ENCODE results near the gene ABHD8.

Gene ABHD8, protein sequence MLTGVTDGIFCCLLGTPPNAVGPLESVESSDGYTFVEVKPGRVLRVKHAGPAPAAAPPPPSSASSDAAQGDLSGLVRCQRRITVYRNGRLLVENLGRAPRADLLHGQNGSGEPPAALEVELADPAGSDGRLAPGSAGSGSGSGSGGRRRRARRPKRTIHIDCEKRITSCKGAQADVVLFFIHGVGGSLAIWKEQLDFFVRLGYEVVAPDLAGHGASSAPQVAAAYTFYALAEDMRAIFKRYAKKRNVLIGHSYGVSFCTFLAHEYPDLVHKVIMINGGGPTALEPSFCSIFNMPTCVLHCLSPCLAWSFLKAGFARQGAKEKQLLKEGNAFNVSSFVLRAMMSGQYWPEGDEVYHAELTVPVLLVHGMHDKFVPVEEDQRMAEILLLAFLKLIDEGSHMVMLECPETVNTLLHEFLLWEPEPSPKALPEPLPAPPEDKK

DNA sequence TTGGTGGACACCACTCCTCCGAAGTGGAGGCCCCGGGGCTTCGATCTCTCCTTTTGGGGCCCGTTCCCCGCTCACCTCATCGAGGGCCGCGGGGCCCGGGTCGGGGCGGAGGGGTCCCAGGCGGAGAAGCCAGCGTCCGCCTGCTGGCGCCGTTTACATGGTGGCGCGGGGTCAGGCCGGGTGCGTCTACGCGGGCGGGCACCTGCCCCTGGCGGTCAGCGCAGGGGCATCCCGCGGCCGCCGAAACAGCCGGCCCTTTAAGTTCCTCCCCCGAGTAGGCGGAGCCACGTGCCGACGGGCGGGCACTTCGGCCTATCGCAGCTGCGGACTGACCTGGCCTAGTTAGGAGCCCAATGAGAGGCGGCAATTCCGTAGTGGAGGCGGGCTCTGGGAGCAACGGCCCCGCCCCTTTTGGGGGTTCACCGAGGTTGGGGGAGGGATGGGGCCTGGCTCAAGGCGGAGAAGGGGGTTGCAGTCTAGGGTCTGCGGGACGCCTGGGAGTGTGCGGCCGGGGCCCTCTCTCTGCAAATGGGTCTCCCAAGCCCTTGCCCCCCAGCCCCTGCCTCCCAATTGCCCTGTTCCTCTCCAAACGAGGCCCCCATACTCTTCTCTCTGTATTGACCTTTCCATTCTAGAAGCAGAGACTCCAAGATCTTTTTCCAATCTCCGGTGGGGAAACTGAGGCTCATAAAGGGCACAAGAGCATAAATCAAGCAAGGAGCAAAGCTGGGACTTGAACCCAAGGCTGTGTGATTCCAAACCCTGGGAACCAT is at the start of gene ABHD8:
Gene ABHD8 (minus strand): TSS at position 259 of the 773 bp plus-strand sequence. CDS start 1,809 bp downstream, outside the sequence.
- 0 out of 2 replicates have a peak, but pooled peaks cover under 1% of the 10 kb centered on the region for H3K9me3 ChIP-seq (ENCODE audit: low read depth, low read length)
- H3K4me3 ChIP-seq = peak within 1 kb of the TSS; percentile 95
- peak within 1 kb of the TSS; percentile 83 for H3K9ac ChIP-seq (ENCODE audit: insufficient read length)
- H3K27ac ChIP-seq = no peak within 1 kb of the TSS
- TF ChIP-seq FOXP2 (optimal IDR thresholded peaks at IDR 0.05; ENCODE audit: control extremely low read depth, extremely low read length, insufficient read depth) = no peak
- peak; percentile 40; the same call in 1 of the 2 replicates for TF ChIP-seq POLR2AphosphoS5 (IDR thresholded peaks at IDR 0.05; ENCODE audit: borderline replicate concordance, low read depth, low read length)
- DNase-seq (ENCODE audit: low read depth, low spot score) = peak; percentile 57
- H3K36me3 ChIP-seq (ENCODE audit: insufficient read depth, low read length) = peaks cover 7% of the 10 kb centered on the region

DNA sequence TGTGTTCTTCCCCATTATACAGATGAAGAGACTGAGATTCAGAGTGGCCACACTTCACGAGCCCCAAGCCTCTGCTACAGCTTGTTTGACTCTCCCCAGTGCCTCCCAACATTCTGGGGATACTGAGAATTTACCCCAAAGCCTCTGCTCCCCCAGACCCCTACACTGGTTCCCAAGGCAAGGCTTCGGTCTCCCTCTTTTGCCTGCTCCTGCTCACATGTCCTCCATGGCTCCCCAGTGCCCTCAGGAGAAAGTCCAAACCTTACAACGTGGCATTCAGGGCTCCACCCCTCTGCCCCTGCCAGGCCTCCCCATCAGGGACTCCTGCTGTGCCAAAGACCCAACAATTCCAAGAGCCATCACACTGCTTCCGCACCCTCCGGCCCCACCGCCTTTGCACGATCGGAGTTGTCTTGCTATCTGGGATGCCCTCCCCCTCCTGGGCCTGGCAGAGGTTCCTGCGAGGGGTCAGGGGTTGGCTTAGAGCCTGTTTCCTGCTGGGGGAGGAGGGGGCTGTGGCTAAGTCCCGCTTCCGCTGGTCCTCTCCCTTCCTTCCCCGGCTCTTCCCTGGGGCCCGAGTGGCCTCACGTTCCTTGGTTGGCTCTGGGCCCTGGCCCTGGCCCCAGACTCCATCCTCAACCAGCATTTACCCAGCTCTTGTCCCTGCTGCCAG is 49.5 kb upstream of the ABHD8 start:
- no peaks in the 10 kb centered on the region for H3K36me3 ChIP-seq (ENCODE audit: insufficient read depth, low read length)
- DNase-seq (ENCODE audit: low read depth, low spot score) = no peak
- no peak for TF ChIP-seq EZH2 (IDR thresholded peaks at IDR 0.05)
- TF ChIP-seq FOXP2 (optimal IDR thresholded peaks at IDR 0.05; ENCODE audit: control extremely low read depth, extremely low read length, insufficient read depth) = no peak
- TF ChIP-seq POLR2AphosphoS5 (IDR thresholded peaks at IDR 0.05; ENCODE audit: borderline replicate concordance, low read depth, low read length) = no peak
- H3K27ac ChIP-seq = no peak overlapping the region
- H3K4me3 ChIP-seq = no peak overlapping the region
- H3K9me3 ChIP-seq (ENCODE audit: low read depth, low read length) = no peaks in the 10 kb centered on the region
- no peak overlapping the region for H3K9ac ChIP-seq (ENCODE audit: insufficient read length)

DNA sequence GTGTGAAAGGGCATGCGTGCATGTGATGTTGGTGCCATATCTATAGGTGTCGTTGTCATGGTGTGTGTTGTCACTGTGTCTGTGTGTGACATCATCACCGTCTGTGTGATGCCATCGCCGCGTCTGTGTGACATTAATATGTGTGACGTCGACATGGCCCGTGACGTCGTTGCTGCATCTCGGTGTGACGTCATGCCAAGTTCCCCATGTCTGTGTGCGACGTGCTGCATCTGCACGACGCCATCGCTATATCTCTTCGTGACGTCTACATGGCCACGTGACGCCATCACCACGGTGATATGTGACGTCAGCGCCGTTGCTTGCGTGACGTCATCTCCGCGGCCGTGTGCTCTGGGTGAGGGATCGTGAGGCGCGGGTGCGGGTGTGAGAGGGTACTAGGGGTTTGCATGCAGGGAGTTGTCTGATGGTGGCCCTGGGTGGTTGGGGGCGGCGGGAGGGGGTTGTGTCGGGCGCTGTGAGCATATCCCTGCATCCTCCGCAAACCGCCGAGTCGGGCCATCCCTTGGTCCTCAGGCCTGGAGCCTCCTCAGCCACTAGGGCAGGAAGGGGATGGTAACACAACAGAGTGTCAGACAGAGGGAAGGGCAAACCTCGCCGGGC is 48.7 kb upstream of the ABHD8 start:
- Histone ChIP-seq H3K4me3 (no peak overlapping the region), H3K9ac (ENCODE audit: insufficient read length) (no peak overlapping the region), H3K36me3 (ENCODE audit: insufficient read depth, low read length) (no peaks in the 10 kb centered on the region), H3K9me3 (ENCODE audit: low read depth, low read length) (no peaks in the 10 kb centered on the region), H3K27ac (no peak overlapping the region)
- TF ChIP-seq POLR2AphosphoS5 (IDR thresholded peaks at IDR 0.05; ENCODE audit: borderline replicate concordance, low read depth, low read length) = no peak
- TF ChIP-seq FOXP2 (optimal IDR thresholded peaks at IDR 0.05; ENCODE audit: control extremely low read depth, extremely low read length, insufficient read depth) = no peak
- no peak for TF ChIP-seq EZH2 (IDR thresholded peaks at IDR 0.05)
- DNase-seq (ENCODE audit: low read depth, low spot score) = no peak

DNA sequence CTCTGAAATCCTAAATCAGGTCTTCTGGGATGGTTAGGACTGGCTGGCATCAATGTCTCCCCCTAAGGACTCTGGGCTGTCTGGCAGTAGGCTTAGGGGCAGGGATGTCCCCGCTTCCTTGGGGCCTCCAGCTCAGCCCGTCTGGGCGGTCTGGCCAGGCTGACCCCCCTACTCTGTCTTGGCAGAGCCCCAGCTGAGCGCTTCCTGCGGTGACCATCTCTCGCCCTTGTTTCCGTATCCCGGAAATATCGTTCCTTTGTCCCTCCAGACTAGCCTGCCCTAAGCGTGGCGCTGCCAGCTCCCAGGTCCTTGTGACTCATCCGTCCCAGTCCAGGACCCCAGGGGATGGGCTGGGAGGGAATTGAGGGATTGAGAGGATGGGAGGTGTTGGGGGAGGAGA is 45.5 kb upstream of the ABHD8 start:
- H3K36me3 ChIP-seq (ENCODE audit: insufficient read depth, low read length) = no peaks in the 10 kb centered on the region
- H3K27ac ChIP-seq = no peak overlapping the region
- DNase-seq (ENCODE audit: low read depth, low spot score) = no peak
- H3K9ac ChIP-seq (ENCODE audit: insufficient read length) = no peak overlapping the region
- TF ChIP-seq EZH2 (IDR thresholded peaks at IDR 0.05) (no peak), FOXP2 (optimal IDR thresholded peaks at IDR 0.05; ENCODE audit: control extremely low read depth, extremely low read length, insufficient read depth) (no peak), POLR2AphosphoS5 (IDR thresholded peaks at IDR 0.05; ENCODE audit: borderline replicate concordance, low read depth, low read length) (no peak)
- H3K9me3 ChIP-seq (ENCODE audit: low read depth, low read length) = no peaks in the 10 kb centered on the region
- H3K4me3 ChIP-seq = no peak overlapping the region

DNA sequence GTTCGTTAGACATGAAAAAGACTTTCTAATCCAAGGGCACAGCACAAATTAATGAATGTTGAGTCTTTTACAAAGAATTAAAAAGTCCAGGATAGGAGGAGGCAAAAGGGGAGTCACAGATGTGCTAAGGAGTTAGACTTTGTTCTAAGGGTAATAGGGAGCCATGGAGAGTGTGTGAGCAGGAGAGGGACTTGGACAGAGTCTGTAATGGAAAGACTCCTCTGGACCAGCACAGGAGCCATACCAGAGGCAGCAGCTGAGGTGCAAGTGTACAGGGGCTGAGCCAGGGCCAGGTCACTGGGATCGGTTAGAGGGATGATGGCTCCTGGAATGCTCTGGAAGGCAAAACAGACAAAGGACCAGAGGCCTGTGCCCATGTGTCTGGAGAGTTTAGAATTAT is 44.7 kb upstream of the ABHD8 start:
- TF ChIP-seq FOXP2 (optimal IDR thresholded peaks at IDR 0.05; ENCODE audit: control extremely low read depth, extremely low read length, insufficient read depth) (no peak), EZH2 (IDR thresholded peaks at IDR 0.05) (no peak), POLR2AphosphoS5 (IDR thresholded peaks at IDR 0.05; ENCODE audit: borderline replicate concordance, low read depth, low read length) (no peak)
- DNase-seq (ENCODE audit: low read depth, low spot score) = no peak
- Histone ChIP-seq H3K36me3 (ENCODE audit: insufficient read depth, low read length) (no peaks in the 10 kb centered on the region), H3K27ac (no peak overlapping the region), H3K9me3 (ENCODE audit: low read depth, low read length) (no peaks in the 10 kb centered on the region), H3K4me3 (no peak overlapping the region), H3K9ac (ENCODE audit: insufficient read length) (no peak overlapping the region)

DNA sequence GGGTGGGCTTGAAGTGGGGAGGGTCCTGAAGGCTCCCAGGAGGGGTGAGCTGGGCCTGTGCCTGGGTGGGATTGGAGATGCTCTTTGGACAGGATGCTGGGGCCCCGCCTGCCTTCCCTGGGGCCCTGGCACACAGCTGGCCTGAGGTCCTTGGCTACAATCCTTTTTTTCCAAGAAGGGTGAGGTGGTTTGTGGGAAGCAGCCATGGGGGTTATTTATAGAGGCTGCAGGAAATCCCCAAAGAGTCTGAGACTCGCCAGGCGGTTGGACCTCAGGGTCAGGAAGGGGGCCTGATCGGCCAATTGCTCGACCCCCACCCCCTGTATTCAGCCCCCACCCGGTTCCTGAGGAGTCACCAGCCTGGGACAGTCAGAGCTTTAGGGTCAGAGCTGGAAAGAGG is 44.1 kb upstream of the ABHD8 start:
- no peaks in the 10 kb centered on the region for H3K36me3 ChIP-seq (ENCODE audit: insufficient read depth, low read length)
- TF ChIP-seq FOXP2 (optimal IDR thresholded peaks at IDR 0.05; ENCODE audit: control extremely low read depth, extremely low read length, insufficient read depth) (no peak), POLR2AphosphoS5 (IDR thresholded peaks at IDR 0.05; ENCODE audit: borderline replicate concordance, low read depth, low read length) (no peak), EZH2 (IDR thresholded peaks at IDR 0.05) (no peak)
- no peak overlapping the region for H3K27ac ChIP-seq
- H3K4me3 ChIP-seq = no peak overlapping the region
- H3K9ac ChIP-seq (ENCODE audit: insufficient read length) = no peak overlapping the region
- no peak for DNase-seq (ENCODE audit: low read depth, low spot score)
- H3K9me3 ChIP-seq (ENCODE audit: low read depth, low read length) = no peaks in the 10 kb centered on the region

DNA sequence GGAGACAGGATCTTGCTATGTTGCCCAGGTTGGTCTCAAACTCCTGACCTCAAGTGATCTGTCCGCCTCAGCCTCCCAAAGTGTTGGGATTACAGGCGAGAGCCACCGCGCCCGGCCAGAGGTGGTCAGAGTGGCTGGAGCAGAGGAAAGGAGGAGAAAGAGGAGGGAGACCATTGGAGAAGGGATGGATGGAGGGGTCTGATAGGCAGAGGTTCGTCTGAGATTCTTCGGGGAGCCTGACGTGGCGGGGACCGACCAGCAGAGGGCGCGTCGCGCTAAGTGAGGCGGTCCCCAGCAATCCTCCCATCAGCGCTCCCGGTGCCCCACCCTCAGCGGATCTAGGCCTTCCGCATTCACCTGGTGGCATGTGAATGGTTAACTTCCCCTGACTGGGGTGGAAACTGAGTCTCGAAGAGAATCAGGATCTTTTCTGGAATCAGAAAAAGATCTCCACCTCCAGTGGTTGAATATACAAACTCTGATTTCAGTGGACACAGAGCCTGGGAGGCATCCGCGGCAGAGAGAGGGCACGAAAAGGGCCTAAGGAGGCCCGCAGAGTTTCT is 43.0 kb upstream of the ABHD8 start:
- no peak for DNase-seq (ENCODE audit: low read depth, low spot score)
- no peak overlapping the region for H3K27ac ChIP-seq
- H3K9me3 ChIP-seq (ENCODE audit: low read depth, low read length) = no peaks in the 10 kb centered on the region

More for the DNA sequence above, 43.0 kb upstream of the ABHD8 start:
- Histone ChIP-seq H3K9ac (ENCODE audit: insufficient read length) (no peak overlapping the region), H3K4me3 (no peak overlapping the region), H3K36me3 (ENCODE audit: insufficient read depth, low read length) (no peaks in the 10 kb centered on the region; the same call in 1 of the 2 replicates)
- no peak for TF ChIP-seq POLR2AphosphoS5 (IDR thresholded peaks at IDR 0.05; ENCODE audit: borderline replicate concordance, low read depth, low read length)
- TF ChIP-seq EZH2 (IDR thresholded peaks at IDR 0.05) = no peak
- no peak for TF ChIP-seq FOXP2 (optimal IDR thresholded peaks at IDR 0.05; ENCODE audit: control extremely low read depth, extremely low read length, insufficient read depth)

Measured in SK-N-MC (cell line).